ENCODE data around the gene TMEM115. TPM values are rescaled to one million over a fixed set of nuclear protein-coding genes. Genes with fewer than 3 reads are reported as not detected.

TMEM115 gene
- total and polyA plus RNA-seq, 11 donors, result 20.5 to 57.3 (median 28.9) TPM

DNA sequence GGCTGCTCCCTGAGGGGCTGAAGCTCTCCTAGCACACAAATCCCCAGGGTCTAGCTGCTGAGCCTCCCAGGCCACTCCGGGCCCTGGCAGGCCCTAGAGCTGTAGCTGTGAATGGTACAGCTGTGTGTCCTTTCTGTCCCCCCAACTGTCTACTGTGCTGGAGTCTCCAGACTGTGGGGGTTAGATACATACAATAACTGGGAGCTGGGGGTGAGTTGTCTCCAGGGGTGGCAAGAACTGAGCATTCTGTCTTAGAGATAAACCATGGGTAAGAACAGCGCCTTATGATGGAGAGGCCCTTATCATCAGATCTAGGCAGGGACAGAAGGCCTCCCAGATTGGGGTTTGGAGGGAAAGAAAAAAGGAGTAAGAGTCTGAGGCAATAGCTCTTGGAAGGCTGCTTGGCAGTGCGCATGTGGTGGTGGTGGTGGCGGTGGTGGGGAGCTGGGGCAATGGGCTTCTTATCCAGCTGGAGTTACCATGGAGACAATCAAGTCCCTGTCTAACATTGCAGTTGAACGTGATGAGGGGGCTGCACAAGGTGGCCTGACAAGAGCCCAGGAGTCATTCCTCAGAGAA, 5.0 kb downstream of the TMEM115 start:
- Histone ChIP-seq H3K36me3 (peaks cover 0 to 54% (median 38%) of the 10 kb centered on the region in 9 donors), H3K4me1 (peaks cover 24 to 78% (median 60%) of the 10 kb centered on the region in 12 donors), H3K4me3 (no peak overlapping the region), H3K27ac (no peak overlapping the region), H3K9me3 (no peaks in the 10 kb centered on the region), H3K27me3 (no peaks in the 10 kb centered on the region)
- WGBS, 4 donors, result 72 to 80% (median 78%) methylated on average over 5 of the region's 5 CpGs
- ATAC-seq, result no peak
- TF ChIP-seq, protein P1, sequence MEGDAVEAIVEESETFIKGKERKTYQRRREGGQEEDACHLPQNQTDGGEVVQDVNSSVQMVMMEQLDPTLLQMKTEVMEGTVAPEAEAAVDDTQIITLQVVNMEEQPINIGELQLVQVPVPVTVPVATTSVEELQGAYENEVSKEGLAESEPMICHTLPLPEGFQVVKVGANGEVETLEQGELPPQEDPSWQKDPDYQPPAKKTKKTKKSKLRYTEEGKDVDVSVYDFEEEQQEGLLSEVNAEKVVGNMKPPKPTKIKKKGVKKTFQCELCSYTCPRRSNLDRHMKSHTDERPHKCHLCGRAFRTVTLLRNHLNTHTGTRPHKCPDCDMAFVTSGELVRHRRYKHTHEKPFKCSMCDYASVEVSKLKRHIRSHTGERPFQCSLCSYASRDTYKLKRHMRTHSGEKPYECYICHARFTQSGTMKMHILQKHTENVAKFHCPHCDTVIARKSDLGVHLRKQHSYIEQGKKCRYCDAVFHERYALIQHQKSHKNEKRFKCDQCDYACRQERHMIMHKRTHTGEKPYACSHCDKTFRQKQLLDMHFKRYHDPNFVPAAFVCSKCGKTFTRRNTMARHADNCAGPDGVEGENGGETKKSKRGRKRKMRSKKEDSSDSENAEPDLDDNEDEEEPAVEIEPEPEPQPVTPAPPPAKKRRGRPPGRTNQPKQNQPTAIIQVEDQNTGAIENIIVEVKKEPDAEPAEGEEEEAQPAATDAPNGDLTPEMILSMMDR (IDR thresholded peaks at IDR 0.05), result no peak
- TF ChIP-seq POLR2A (IDR thresholded peaks at IDR 0.05), result no peak
- intact Hi-C loops (cut with DNase I), result loop anchor here in 2 of 10 donors (5.0 to 10.0 kb wide), 3 partner anchors 258 to 1611 kb away; partner anchors contain the start of genes CISH (in 1 of the 2), MANF (in 1 of the 2) and PCBP4 (in 1 of the 2)
- DNase-seq, result no peak

DNA sequence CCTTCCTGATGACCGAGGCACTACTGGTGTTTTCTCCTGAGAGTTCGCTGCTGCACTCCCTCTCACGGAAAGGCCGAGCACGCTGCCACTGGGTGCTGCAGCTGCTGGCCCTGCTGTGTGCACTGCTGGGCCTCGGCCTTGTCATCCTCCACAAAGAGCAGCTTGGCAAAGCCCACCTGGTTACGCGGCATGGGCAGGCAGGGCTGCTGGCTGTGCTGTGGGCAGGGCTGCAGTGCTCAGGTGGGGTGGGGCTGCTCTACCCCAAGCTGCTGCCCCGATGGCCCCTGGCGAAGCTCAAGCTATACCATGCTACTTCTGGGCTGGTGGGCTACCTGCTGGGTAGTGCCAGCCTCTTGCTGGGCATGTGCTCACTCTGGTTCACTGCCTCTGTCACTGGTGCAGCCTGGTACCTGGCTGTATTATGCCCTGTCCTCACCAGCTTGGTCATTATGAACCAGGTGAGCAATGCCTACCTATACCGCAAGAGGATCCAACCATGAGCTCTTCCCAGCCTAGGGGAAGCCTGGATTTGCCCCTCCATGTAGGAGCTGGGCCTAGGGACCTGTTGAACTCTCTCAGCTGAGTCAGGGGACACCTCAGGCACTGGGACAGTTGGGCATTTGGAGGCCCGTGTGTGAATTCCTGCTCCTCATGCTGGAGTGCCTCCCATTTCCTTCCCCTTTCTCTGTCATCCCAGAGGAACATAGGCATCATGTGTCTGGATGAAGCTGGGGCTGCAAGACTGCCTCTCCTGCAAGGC, 5.9 kb downstream of the TMEM115 start:
- H3K27ac ChIP-seq, result no peak overlapping the region
- WGBS, 4 donors, result 77 to 84% (median 82%) methylated on average over 10 to 12 of the region's 12 CpGs
- H3K27me3 ChIP-seq, result no peaks in the 10 kb centered on the region
- no peak for DNase-seq
- H3K4me3 ChIP-seq, result no peak overlapping the region
- H3K36me3 ChIP-seq, result peaks cover 0 to 59% (median 38%) of the 10 kb centered on the region in 9 donors
- no peaks in the 10 kb centered on the region for H3K9me3 ChIP-seq
- ATAC-seq, result no peak
- no peak for TF ChIP-seq POLR2A (IDR thresholded peaks at IDR 0.05)
- TF ChIP-seq, protein P1 (IDR thresholded peaks at IDR 0.05), result no peak
- peaks cover 24 to 78% (median 59%) of the 10 kb centered on the region in 12 donors for H3K4me1 ChIP-seq
- intact Hi-C loops (cut with DNase I), result loop anchor here in 2 of 10 donors (5.0 to 10.0 kb wide), 3 partner anchors 259 to 1611 kb away; partner anchors contain the start of genes CISH (in 1 of the 2), MANF (in 1 of the 2) and PCBP4 (in 1 of the 2)

DNA sequence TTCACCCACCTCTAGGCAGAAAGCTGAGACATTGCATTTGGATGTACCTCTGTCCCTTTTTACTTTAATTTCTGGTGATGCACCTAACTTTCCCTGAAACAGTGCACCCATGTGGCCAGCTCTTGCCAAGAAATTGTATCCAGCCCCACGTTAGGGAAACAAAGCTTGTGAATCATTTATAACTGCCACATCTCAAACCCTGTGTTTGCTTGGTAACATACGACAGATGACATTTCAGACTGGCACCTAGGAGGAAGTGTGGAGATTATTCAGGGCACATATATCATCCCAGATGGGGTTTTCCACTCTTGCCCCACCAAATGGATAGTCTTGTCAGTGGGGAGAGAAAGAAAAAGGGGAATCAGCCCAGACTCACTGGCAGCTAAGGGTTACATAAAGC, 6.5 kb downstream of the TMEM115 start:
- H3K27ac ChIP-seq, result no peak overlapping the region
- no peak for TF ChIP-seq POLR2A (IDR thresholded peaks at IDR 0.05)
- TF ChIP-seq, protein P1 (IDR thresholded peaks at IDR 0.05), result peak in 1 of 12 donors; percentile 5
- H3K27me3 ChIP-seq, result no peaks in the 10 kb centered on the region
- DNase-seq (no peak), ATAC-seq (no peak)
- intact Hi-C loops (cut with DNase I), result loop anchor here in 2 of 10 donors (5.0 to 10.0 kb wide), 3 partner anchors 260 to 1612 kb away; partner anchors contain the start of genes CISH (in 1 of the 2), MANF (in 1 of the 2) and PCBP4 (in 1 of the 2)
- H3K36me3 ChIP-seq, result peaks cover 0 to 64% (median 40%) of the 10 kb centered on the region in 9 donors
- peaks cover 21 to 72% (median 53%) of the 10 kb centered on the region in 12 donors for H3K4me1 ChIP-seq
- no peak overlapping the region for H3K4me3 ChIP-seq
- WGBS, 4 donors, result 35 to 49% (median 45%) methylated on average over 2 of the region's 2 CpGs
- no peaks in the 10 kb centered on the region for H3K9me3 ChIP-seq

DNA sequence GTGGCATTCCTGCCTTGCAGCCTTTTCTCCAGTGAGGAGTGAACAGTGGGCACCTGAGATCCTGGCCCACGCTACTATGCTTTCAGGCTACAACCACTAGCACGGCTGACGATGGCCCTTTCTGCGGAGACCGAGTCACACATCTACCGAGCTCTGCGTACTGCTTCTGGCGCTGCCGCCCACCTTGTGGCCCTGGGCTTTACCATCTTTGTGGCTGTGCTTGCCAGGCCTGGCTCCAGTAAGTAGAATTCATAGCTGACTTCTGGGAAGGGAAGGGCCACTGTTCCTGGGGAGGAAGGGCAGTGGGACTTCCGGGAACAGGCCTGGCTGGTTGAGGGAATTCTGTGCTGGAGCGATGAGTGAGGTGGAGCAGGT, 8.0 kb downstream of the TMEM115 start:
- ATAC-seq (peak in 1 of 4 donors; percentile 0), DNase-seq (no peak)
- H3K9me3 ChIP-seq, result no peaks in the 10 kb centered on the region
- no peaks in the 10 kb centered on the region for H3K27me3 ChIP-seq
- intact Hi-C loops (cut with DNase I), result loop anchor here in 2 of 10 donors (5.0 to 10.0 kb wide), 3 partner anchors 261 to 1613 kb away; partner anchors contain the start of genes CISH (in 1 of the 2), MANF (in 1 of the 2) and PCBP4 (in 1 of the 2)
- peak overlapping the region in 11 of 12 donors; percentile 91 to 98 (median 95) for H3K27ac ChIP-seq
- H3K4me3 ChIP-seq, result peak overlapping the region; percentile 24 to 95 (median 84)
- WGBS, 4 donors, result 52 to 73% (median 56%) methylated on average over 11 of the region's 11 CpGs
- TF ChIP-seq, protein P1 (IDR thresholded peaks at IDR 0.05), result no peak
- no peak for TF ChIP-seq POLR2A (IDR thresholded peaks at IDR 0.05)
- H3K36me3 ChIP-seq, result peaks cover 0 to 57% (median 40%) of the 10 kb centered on the region in 9 donors
- H3K4me1 ChIP-seq, result peaks cover 11 to 63% (median 41%) of the 10 kb centered on the region in 12 donors

Data from heart left ventricle (tissue), 16 donors.